H1 (cell line): Measurements from ENCODE around the gene ZWILCH. TPM values are rescaled to one million over a fixed set of nuclear protein-coding genes. Genes with fewer than 3 reads are reported as not detected.

Experiments used
- ATF2 ChIP-seq: IDR thresholded peaks from 2 replicates; pipeline ENCODE4 v1.6.1; 2012; ENCODE audit warnings: low read length, inconsistent platforms
- CBX5 ChIP-seq: fragments of 300-800, 300-1000 bp; sonication (generic); IDR thresholded peaks from 2 replicates; pipeline ENCODE4 v1.7.1; 2016; ENCODE audit warnings: antibody characterized with exemption, low read length, low read depth
- CBX8 ChIP-seq: fragments of 300-800, 300-1000 bp; sonication (generic); IDR thresholded peaks from 2 replicates; pipeline ENCODE4 v1.7.1; 2016; ENCODE audit warnings: low read depth, low read length, borderline replicate concordance
- CEBPB ChIP-seq: IDR thresholded peaks from 2 replicates; pipeline ENCODE4 v1.6.1; 2012; ENCODE audit warnings: low read depth, low read length
- CHD1 ChIP-seq: IDR thresholded peaks from 2 replicates; pipeline ENCODE4 v1.6.1; 2012; ENCODE audit warnings: low read depth, low read length, improper control_type of control experiment
- CHD2 ChIP-seq: IDR thresholded peaks from 2 replicates; pipeline ENCODE4 v1.6.1; 2012; ENCODE audit warnings: low read length, improper control_type of control experiment
- GABPA ChIP-seq: IDR thresholded peaks from 2 replicates; pipeline ENCODE4 v1.6.1; 2011; ENCODE audit warnings: mild to moderate bottlenecking, low read length, moderate library complexity, borderline replicate concordance; ENCODE audit not compliant: insufficient read depth
- HDAC2 ChIP-seq, 2 experiments: fragments of 300-600 bp in 1 of 2; sonication (generic) in 1 of 2; IDR thresholded peaks; 2 replicates each; pipeline ENCODE4 v1.6.1; 2011 to 2012; ENCODE audit warnings: low read depth in 2 of 2, low read length in 2 of 2, mild to moderate bottlenecking in 2 of 2, moderate library complexity in 2 of 2, borderline replicate concordance in 1 of 2, inconsistent platforms in 1 of 2
- JUND ChIP-seq: IDR thresholded peaks from 2 replicates; pipeline ENCODE4 v1.6.1; 2011; ENCODE audit warnings: mild to moderate bottlenecking, improper control_type of control experiment, low read length
- KDM1A ChIP-seq: fragments of 200-600, 300-600 bp; sonication (generic); IDR thresholded peaks from 2 replicates; pipeline ENCODE4 v1.7.1; 2016; ENCODE audit warnings: mild to moderate bottlenecking, low read length, borderline replicate concordance
- KDM4A ChIP-seq: IDR thresholded peaks from one replicate; pipeline ENCODE4 v1.7.1; 2012; ENCODE audit warnings: low read depth, mild to moderate bottlenecking, moderate library complexity, low read length, inconsistent platforms; ENCODE audit not compliant: severe bottlenecking
- MAFK ChIP-seq: IDR thresholded peaks from 2 replicates; pipeline ENCODE4 v1.6.1; 2012; ENCODE audit warnings: low read depth, mild to moderate bottlenecking, improper control_type of control experiment, low read length
- PHF8 ChIP-seq: fragments of 200-600 bp; sonication (generic); conservative IDR thresholded peaks from 2 replicates; pipeline ENCODE4 v1.7.1; 2012; ENCODE audit warnings: low read depth, mild to moderate bottlenecking, inconsistent platforms, low read length, moderate library complexity
- RAD21 ChIP-seq, 2 experiments: IDR thresholded peaks in 1 of 2; conservative IDR thresholded peaks in 1 of 2; 2 replicates each; pipeline ENCODE4 v1.6.1; 2011; ENCODE audit warnings: low read depth in 2 of 2, low read length in 2 of 2, improper control_type of control experiment in 1 of 2, inconsistent platforms in 1 of 2, mild to moderate bottlenecking in 1 of 2, moderate library complexity in 1 of 2
- SAP30 ChIP-seq: fragments of 300-600 bp; sonication (generic); IDR thresholded peaks from 2 replicates; pipeline ENCODE4 v1.7.1; 2012; ENCODE audit warnings: low read length, moderate library complexity, mild to moderate bottlenecking, inconsistent platforms; ENCODE audit not compliant: insufficient read depth, insufficient replicate concordance
- SIRT6 ChIP-seq: IDR thresholded peaks from one replicate; pipeline ENCODE4 v1.7.1; 2012; ENCODE audit warnings: low read length, inconsistent platforms
- SRF ChIP-seq: IDR thresholded peaks from 2 replicates; pipeline ENCODE4 v1.6.1; 2011; ENCODE audit warnings: mild to moderate bottlenecking, low read depth, low read length, moderate library complexity
- TBP ChIP-seq: IDR thresholded peaks from 2 replicates; pipeline ENCODE4 v1.6.1; 2011; ENCODE audit warnings: low read depth, low read length, improper control_type of control experiment
- TEAD4 ChIP-seq: IDR thresholded peaks from 2 replicates; pipeline ENCODE4 v1.6.1; 2012; ENCODE audit warnings: low read depth, low read length, inconsistent platforms, mixed read lengths
- USF2 ChIP-seq: IDR thresholded peaks from 2 replicates; pipeline ENCODE4 v1.6.1; 2011; ENCODE audit warnings: low read length, improper control_type of control experiment
- polyA plus RNA-seq, 7 experiments: library from polyadenylated mRNA; depleted of rRNA in 3 of 7; stranded (reverse) in 5 of 7; unstranded in 2 of 7; fragments of >200 nt in 5 of 7; fragments of 200-250 nt in 2 of 7; gene quantifications; 1 replicate in 5 of 7; 2 replicates in 1 of 7; 4 replicates in 1 of 7; pipeline versions ENCODE4 v1.2.1 to v1.2.3, GENCODE V29; 2011 to 2013; ENCODE audit warnings: missing spikeins in 2 of 7, mixed read lengths in 2 of 7
- total RNA-seq: library from RNA; stranded (reverse); fragmentation: NEBNext Ultra II Directional; extraction: Animal tissue kit (Norgen Biotek cat#: 25700); gene quantifications from 2 replicates; pipeline ENCODE4 v1.2.1, GENCODE V29; 2021

Gene ZWILCH
- total and polyA plus RNA-seq, 2 of the 8 experiments (the other 6 are each of a cell fraction or from before 2014, with no cell fraction given) = 18.1 to 61.5 TPM

DNA sequence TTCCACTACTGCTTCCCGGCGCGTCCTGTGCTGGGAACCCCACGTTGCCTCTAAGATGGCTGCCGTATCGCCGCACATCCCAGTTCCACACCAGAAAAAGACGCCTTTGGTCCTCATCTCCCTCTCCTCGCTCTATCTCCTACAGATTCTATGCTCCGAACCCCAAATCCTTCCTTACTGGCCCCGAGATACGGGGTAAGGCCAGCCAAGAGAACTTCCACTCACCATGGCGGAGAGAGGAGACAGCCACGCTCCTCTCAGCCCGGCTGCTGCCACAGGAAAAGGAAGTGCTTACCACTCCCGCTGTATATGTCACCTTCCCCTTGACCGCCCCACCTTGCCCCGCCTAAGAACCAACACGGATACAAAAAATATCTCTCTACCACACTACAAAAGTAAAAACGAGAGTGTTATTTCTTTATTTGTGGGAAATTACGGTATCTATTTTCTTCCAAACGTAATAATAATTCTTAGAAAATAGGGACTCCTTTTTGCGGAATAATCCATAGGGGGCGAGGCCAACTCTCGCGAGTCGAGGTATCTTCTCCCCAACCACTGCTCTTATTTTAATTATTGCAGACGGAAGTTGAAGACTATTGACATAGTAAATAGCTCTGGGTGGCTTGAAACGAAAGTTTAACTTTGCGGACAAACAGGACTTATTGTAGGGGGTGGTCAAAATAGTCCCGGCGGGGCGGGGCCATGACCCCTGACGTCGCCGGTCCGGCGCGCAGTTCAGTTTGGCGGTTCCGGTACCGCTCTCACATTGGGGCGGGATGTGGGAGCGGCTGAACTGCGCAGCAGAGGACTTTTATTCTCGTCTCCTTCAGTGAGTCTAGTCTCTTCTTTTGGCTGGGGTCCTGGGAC lies at the start of gene ZWILCH, which contains the start of gene RPL4 (continued):
- TF ChIP-seq CHD2 = peak; percentile 95
- no peak for TF ChIP-seq RAD21 (IDR thresholded peaks at IDR 0.05 in 1 of 2, conservative IDR thresholded peaks at IDR 0.05 in 1 of 2; ENCODE audit: low read depth in 2 of 2, low read length in 2 of 2)
- no peak; the same call in 1 of the 2 replicates for TF ChIP-seq JUND
- TF ChIP-seq SRF = no peak
- peak; percentile 19; the same call in 1 of the 2 replicates for TF ChIP-seq CHD1
- 0 out of 4 replicates have a peak, but pooled peaks of 1 of the 2 experiments have one; percentile 5 for TF ChIP-seq HDAC2 (IDR thresholded peaks at IDR 0.05; ENCODE audit: borderline replicate concordance in 1 of 2, low read depth in 2 of 2, low read length in 2 of 2)
- TF ChIP-seq SAP30 = peak; percentile 95
- TF ChIP-seq GABPA = peak; percentile 83
- no peak for TF ChIP-seq TEAD4
- no peak for TF ChIP-seq CEBPB
- peak; percentile 95 for TF ChIP-seq TBP
- no peak; the same call in 1 of the 2 replicates for TF ChIP-seq ATF2
- TF ChIP-seq CBX5 = no peak
- TF ChIP-seq KDM1A = peak; percentile 69; the same call in 1 of the 2 replicates
- TF ChIP-seq USF2 = no peak
- TF ChIP-seq MAFK = no peak
- TF ChIP-seq KDM4A = peak; percentile 58
- TF ChIP-seq SIRT6 = no peak
- TF ChIP-seq PHF8 = peak; percentile 93
- TF ChIP-seq CBX8 = no peak
